Panc1 (cell line): ENCODE results near the gene CHST10. TPM values are rescaled to one million over a fixed set of nuclear protein-coding genes. Genes with fewer than 3 reads are reported as not detected.

ENCODE experiments used
- ATAC-seq: fragments of 200-7000 bp; cut with Tn5 transposase; 2 replicates; pipeline ENCODE4 v1.9.1; 2020; ENCODE audit warnings: mild to moderate bottlenecking, moderate library complexity
- BruUV-seq: library from RNA; stranded (reverse); fragments of 400-500 nt; replicated peaks from 2 replicates; lab custom pipeline; 2021; lab: Mats Ljungman, UMichigan
- CTCF ChIA-PET: fragments of 300-600 bp; sonication (Branson Sonifier 250); formaldehyde crosslinking; loops from one replicate; lab custom pipeline; 2022; ENCODE audit warnings: antibody characterized with exemption; lab: Charles Lee
- POLR2A ChIA-PET: fragments of 300-600 bp; sonication (Branson Sonifier 250); formaldehyde crosslinking; loops from one replicate; lab custom pipeline; 2022; ENCODE audit warnings: antibody characterized with exemption; lab: Charles Lee
- DNase-seq: peaks from one replicate; pipeline ENCODE4 v3.0.0-alpha.2; 2010; ENCODE audit warnings: low read depth, low spot score
- H3K27ac ChIP-seq: 2 replicates; pipeline ENCODE4 v1.5.1; 2011; ENCODE audit warnings: mild to moderate bottlenecking, low read length, inconsistent platforms
- H3K27me3 ChIP-seq: fragments of 200-500 bp; sonication (Bioruptor generic); 2 replicates; pipeline ENCODE4 v1.6.0; 2014; ENCODE audit warnings: low read length, inconsistent platforms; ENCODE audit not compliant: control insufficient read depth, insufficient read depth
- H3K36me3 ChIP-seq: fragments of 200-500 bp; sonication (Bioruptor generic); 2 replicates; pipeline ENCODE4 v1.5.1; 2014; ENCODE audit warnings: inconsistent platforms, mild to moderate bottlenecking, low read length, moderate library complexity; ENCODE audit not compliant: control insufficient read depth, insufficient read depth
- H3K4me1 ChIP-seq: 2 replicates; pipeline ENCODE4 v1.5.1; 2011; ENCODE audit warnings: inconsistent platforms, mild to moderate bottlenecking, low read length, moderate library complexity; ENCODE audit not compliant: control insufficient read depth, insufficient read depth
- H3K4me3 ChIP-seq, 2 experiments: 2 replicates each; pipeline ENCODE4 v1.5.1; 2011 to 2012; ENCODE audit warnings: low read depth in 2 of 2, low read length in 2 of 2, mild to moderate bottlenecking in 2 of 2, inconsistent platforms in 1 of 2, moderate library complexity in 1 of 2
- H3K9me3 ChIP-seq: fragments of 200-500 bp; sonication (Bioruptor generic); 2 replicates; pipeline ENCODE4 v1.5.1; 2014; ENCODE audit warnings: low read depth, mild to moderate bottlenecking, inconsistent platforms, low read length, moderate library complexity; ENCODE audit not compliant: control insufficient read depth, insufficient read depth
- POLR2AphosphoS5 ChIP-seq: IDR thresholded peaks from 2 replicates; pipeline ENCODE4 v1.6.1; 2012; ENCODE audit warnings: mild to moderate bottlenecking, low read depth, low read length, moderate library complexity
- SIN3A ChIP-seq: IDR thresholded peaks from 2 replicates; pipeline ENCODE4 v1.6.1; 2012; ENCODE audit warnings: low read depth, mild to moderate bottlenecking, low read length, moderate library complexity, borderline replicate concordance; ENCODE audit not compliant: insufficient read depth
- TCF7L2 ChIP-seq: IDR thresholded peaks from 2 replicates; pipeline ENCODE4 v1.6.1; 2011; ENCODE audit warnings: mild to moderate bottlenecking, low read depth, low read length, inconsistent platforms
- in situ Hi-C: cut with HindIII; loops from 2 replicates; pipeline ENCODE4 v1.10.0; 2016; ENCODE audit warnings: low sequenced_read_pairs, low pct_unique_long_range_greater_than_20kb
- intact Hi-C: fragments of 100-400 bp; cut with micrococcal nuclease; formaldehyde crosslinking; loops from one replicate; pipeline ENCODE4 v1.10.0; 2022; ENCODE audit not compliant: unreplicated experiment
- total RNA-seq: library from RNA; stranded (reverse); gene quantifications from one replicate; pipeline ENCODE4 v1.2.1, GENCODE V29; 2021; ENCODE audit not compliant: unreplicated experiment
- TF ChIP-seq, protein P1 (sequence below), 2 experiments: IDR thresholded peaks; 2 replicates each; pipeline ENCODE4 v1.6.1; 2011 to 2012; ENCODE audit warnings: low read depth in 2 of 2, control low read depth in 1 of 2, low read length in 1 of 2, mild to moderate bottlenecking in 1 of 2, moderate library complexity in 1 of 2; ENCODE audit not compliant: insufficient read depth in 1 of 2
- TF ChIP-seq, protein P2 (sequence below): fragments of 450-650 bp; IDR thresholded peaks from 2 replicates; pipeline ENCODE4 v1.5.1; 2017; ENCODE audit warnings: mild to moderate bottlenecking

The CHST10 gene
- total RNA-seq, 1 experiment from 2014 or later: 22.0 TPM

DNA sequence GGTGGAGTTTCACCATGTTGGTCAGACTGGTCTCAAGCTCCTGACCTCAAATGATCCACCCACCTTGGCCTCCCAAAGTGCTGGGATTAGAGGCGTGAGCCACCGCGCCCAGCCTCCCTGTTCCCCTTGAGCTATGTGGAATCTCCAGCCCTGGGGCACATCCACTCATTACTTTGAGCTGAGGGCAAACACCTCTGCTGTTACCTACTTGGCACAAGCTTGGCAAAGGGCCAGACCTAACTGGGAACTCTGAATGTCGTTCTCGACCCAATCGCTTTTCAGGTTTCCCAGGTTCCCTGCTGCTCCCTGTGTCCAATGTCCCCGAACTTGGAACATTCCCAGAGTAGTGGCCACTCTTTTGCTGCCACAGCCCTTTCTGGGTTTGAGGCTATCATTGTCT, 40.6 kb downstream of the CHST10 start:
- H3K27ac ChIP-seq: no peak overlapping the region
- no TSS peak for BruUV-seq
- DNase-seq (no peak), ATAC-seq (no peak)
- no peaks in the 10 kb centered on the region for H3K27me3 ChIP-seq
- intact Hi-C loops: no loop called here
- CTCF ChIA-PET: interaction anchor here (0.6 kb wide), 1 partner anchor 92 kb away, joined by 3 read pairs; no protein-coding TSS in a partner anchor
- H3K36me3 ChIP-seq: no peaks in the 10 kb centered on the region
- in situ Hi-C loops: no loop called here
- no peak overlapping the region for H3K4me3 ChIP-seq
- peaks cover 3% of the 10 kb centered on the region; the same call in 1 of the 2 replicates for H3K4me1 ChIP-seq
- TF ChIP-seq POLR2AphosphoS5 (no peak), SIN3A (no peak), TCF7L2 (no peak)
- TF ChIP-seq, protein P1, sequence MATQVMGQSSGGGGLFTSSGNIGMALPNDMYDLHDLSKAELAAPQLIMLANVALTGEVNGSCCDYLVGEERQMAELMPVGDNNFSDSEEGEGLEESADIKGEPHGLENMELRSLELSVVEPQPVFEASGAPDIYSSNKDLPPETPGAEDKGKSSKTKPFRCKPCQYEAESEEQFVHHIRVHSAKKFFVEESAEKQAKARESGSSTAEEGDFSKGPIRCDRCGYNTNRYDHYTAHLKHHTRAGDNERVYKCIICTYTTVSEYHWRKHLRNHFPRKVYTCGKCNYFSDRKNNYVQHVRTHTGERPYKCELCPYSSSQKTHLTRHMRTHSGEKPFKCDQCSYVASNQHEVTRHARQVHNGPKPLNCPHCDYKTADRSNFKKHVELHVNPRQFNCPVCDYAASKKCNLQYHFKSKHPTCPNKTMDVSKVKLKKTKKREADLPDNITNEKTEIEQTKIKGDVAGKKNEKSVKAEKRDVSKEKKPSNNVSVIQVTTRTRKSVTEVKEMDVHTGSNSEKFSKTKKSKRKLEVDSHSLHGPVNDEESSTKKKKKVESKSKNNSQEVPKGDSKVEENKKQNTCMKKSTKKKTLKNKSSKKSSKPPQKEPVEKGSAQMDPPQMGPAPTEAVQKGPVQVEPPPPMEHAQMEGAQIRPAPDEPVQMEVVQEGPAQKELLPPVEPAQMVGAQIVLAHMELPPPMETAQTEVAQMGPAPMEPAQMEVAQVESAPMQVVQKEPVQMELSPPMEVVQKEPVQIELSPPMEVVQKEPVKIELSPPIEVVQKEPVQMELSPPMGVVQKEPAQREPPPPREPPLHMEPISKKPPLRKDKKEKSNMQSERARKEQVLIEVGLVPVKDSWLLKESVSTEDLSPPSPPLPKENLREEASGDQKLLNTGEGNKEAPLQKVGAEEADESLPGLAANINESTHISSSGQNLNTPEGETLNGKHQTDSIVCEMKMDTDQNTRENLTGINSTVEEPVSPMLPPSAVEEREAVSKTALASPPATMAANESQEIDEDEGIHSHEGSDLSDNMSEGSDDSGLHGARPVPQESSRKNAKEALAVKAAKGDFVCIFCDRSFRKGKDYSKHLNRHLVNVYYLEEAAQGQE (IDR thresholded peaks at IDR 0.05; ENCODE audit: insufficient read depth in 1 of 2, low read depth in 2 of 2, low read length in 1 of 2): no peak
- TF ChIP-seq, protein P2, sequence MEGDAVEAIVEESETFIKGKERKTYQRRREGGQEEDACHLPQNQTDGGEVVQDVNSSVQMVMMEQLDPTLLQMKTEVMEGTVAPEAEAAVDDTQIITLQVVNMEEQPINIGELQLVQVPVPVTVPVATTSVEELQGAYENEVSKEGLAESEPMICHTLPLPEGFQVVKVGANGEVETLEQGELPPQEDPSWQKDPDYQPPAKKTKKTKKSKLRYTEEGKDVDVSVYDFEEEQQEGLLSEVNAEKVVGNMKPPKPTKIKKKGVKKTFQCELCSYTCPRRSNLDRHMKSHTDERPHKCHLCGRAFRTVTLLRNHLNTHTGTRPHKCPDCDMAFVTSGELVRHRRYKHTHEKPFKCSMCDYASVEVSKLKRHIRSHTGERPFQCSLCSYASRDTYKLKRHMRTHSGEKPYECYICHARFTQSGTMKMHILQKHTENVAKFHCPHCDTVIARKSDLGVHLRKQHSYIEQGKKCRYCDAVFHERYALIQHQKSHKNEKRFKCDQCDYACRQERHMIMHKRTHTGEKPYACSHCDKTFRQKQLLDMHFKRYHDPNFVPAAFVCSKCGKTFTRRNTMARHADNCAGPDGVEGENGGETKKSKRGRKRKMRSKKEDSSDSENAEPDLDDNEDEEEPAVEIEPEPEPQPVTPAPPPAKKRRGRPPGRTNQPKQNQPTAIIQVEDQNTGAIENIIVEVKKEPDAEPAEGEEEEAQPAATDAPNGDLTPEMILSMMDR: no peak
- H3K9me3 ChIP-seq: no peaks in the 10 kb centered on the region
- POLR2A ChIA-PET: no interaction called here

DNA sequence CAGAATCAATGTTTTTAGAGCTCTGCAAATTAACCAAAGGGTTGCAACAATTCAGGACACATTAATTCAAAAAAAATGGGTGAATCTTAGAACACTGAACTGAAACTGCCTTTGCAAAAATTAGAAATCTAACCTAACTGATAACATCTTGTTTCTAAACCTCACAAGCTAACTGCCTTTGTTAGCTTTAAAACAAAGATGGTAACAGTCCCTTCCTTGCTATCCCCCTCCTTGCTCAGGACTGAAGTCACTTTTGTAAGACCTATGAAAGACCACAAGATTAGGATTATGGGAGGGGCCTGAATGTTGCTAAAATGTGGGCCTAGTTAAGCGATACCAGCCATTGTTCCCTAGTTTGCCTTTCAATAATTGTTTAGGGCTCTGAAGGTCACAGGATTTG, 50.3 kb downstream of the CHST10 start:
- POLR2A ChIA-PET: no interaction called here
- no peak for ATAC-seq

More for the DNA sequence above, 50.3 kb downstream of the CHST10 start:
- intact Hi-C loops (no loop called here), in situ Hi-C loops (no loop called here)
- Histone ChIP-seq H3K4me1 (peaks cover 4% of the 10 kb centered on the region; the same call in 1 of the 2 replicates), H3K4me3 (no peak overlapping the region), H3K9me3 (peaks cover 8% of the 10 kb centered on the region; the same call in 1 of the 2 replicates), H3K27me3 (no peaks in the 10 kb centered on the region), H3K27ac (peak overlapping the region; percentile 65), H3K36me3 (no peaks in the 10 kb centered on the region)
- no TSS peak for BruUV-seq
- TF ChIP-seq, protein P2: no peak
- TF ChIP-seq POLR2AphosphoS5: no peak
- no peak for TF ChIP-seq SIN3A
- TF ChIP-seq TCF7L2: no peak
- TF ChIP-seq, protein P1 (IDR thresholded peaks at IDR 0.05; ENCODE audit: insufficient read depth in 1 of 2, low read depth in 2 of 2, low read length in 1 of 2): no peak
- CTCF ChIA-PET: no interaction called here
- no peak for DNase-seq
